HG03045 (cell line): Measurements from ENCODE around the gene PUDP.
"Not testable (repeated sequence)": the region's sequence is repeated elsewhere in the genome, so short reads cannot be mapped to it uniquely, and the experiment has no call there.

ENCODE experiments used
- ATAC-seq: cut with Tn5 transposase; IDR thresholded peaks from one replicate; pipeline ENCODE4 v1.9.1; 2021; ENCODE audit warnings: mild to moderate bottlenecking, moderate library complexity; ENCODE audit not compliant: unreplicated experiment

Gene PUDP

DNA sequence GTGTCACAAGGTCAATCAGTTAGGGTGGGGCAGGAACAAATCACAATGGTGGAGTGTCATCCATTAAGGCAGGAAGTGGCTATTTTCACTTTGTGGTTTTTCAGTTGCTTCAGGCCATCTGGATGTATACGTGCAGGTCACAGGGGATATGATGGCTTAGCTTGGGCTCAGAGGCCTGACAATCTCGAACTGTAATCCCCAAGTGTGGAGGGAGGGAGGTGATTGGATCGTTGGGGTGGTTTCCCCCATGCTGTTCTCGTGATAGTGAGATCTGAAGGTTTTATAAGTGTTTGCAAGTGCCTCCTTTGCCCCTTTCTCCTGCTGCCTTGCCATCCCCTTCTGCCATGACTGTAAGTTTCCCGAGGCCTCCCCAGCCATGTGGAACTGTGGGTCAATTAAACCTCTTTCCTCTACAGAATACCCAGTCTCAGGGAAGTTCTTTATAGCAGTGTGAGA, 37.1 kb downstream of the PUDP start:
- ATAC-seq, result peak; percentile 35

- peak; percentile 74 for ATAC-seq
These were observed 37.8 kb downstream of the PUDP start for GRCh38 chrX:7109838-7110793.

- ATAC-seq, result no peak
These were observed 38.9 kb downstream of the PUDP start for GRCh38 chrX:7109049-7109531.

DNA sequence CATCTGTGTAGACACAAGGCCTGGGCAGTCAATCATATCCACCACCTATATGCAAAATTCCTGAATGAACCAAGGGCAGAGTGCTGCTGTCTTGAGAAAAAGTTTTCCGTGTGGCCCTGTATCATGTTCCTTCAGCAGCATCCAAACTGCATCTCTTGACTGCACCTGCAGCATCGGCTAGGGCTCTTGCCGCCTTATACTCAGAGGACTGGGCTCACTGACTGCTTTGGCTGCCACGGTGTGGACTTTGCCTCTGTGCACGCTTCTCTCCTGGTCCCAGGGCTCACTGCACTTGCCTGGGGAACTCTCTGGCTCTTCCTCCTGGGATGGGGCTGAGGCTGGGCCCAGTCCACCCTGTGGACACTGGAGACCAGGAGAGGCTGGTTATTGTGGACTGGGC, 39.9 kb downstream of the PUDP start:
- ATAC-seq, result no peak

- no peak for ATAC-seq
These were observed 41.3 kb downstream of the PUDP start for GRCh38 chrX:7106649-7107048.

GRCh38 chrX:7102119-7102518, 45.8 kb downstream of the PUDP start:
- ATAC-seq, result no peak

- no peak for ATAC-seq
These were observed 47.9 kb downstream of the PUDP start for GRCh38 chrX:7100022-7100421.

- not testable (repeated sequence) for ATAC-seq
These were observed 52.3 kb downstream of the PUDP start for GRCh38 chrX:7095657-7096056.

- ATAC-seq, result no peak
These were observed 54.6 kb downstream of the PUDP start for GRCh38 chrX:7093305-7093704.

GRCh38 chrX:7092543-7092942, 55.4 kb downstream of the PUDP start:
- ATAC-seq, result no peak

DNA sequence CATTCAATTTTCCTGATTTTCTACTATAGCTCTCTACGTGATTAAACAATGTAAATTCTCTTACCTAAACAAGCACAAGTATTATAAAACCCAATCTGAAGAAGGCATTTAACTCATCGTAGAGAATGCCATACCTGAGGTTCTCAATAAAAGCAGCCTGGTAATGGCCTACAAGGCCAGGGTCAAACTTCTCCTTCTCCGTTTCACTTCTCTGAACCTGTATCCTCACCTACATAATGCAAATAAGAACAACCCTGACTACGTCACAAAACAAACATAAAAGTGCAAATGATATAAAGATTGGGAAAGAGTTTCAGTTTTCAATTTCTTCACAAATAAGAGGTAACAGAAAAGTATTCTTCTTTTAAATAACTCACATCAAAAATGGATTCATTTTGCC, 56.0 kb downstream of the PUDP start:
- ATAC-seq, result no peak

- no peak for ATAC-seq
These were observed 57.3 kb downstream of the PUDP start for GRCh38 chrX:7090641-7091040.

DNA sequence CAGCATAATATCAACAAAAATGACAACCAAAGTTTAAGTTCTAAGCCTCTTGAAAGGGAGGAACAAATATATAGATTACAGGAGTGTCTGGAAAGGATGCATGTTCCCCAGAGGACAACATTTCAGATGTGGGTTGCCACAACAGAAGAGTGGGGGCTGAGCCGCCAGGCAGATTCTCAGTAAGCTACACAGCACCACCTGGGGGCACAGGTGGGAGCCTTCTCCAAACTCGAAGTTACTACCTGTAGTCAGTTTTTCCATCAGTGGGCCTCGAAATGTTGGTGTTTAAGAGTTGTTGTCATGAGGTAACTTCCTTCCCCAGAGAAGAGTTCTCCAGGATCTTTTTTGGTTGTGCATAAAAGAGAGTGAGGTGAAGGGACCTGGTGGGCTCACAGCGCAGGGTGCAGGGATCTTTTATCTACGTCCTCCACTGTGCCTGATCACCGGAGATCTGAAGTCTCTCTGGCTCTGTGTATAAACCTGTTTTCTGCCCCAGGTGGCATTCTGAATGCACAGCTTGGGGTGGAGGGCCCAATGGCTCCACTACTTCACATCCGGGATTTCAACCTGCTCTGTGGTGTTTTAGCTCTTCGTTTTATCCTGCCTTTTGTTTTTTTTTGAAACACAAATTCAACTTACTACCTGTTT, 58.9 kb downstream of the PUDP start:
- ATAC-seq, result no peak

DNA sequence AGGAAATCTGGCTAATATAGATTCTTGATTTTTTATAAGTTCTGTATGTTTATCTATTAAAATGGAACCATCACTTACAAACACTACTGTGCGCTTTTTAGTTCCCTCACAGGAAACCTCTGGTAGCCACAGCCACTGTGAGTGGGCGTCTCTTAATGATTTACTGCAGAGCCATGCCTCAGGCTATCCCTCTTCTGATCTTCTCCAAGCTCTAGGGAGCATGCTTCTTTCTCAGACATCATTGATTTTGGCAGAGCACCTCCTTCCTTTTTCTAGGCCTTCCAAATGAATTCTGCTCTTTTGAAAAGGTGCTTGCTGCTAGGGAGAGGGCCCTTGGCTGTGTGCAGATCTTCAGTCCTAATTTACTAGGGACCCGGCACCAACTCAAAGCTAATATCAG, 61.6 kb downstream of the PUDP start:
- ATAC-seq, result no peak

DNA sequence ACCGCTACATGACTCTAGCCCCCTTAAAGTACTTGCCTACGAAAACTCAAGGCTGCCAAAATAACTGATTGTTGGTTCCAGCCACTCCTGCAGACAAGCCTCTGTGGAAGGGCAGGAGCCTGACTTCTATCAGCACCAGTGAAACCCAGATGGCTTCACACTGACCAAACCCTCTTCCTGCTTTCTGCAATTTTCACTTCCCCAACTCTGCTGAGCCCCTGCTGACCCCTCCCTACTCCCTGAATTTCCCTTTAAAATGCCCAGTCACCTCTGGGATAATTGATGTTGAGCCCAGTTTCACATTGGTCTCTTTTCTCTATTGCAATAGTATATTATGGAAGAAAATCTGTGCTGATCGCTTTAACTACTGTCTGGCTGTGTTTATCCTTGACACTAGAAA, 62.1 kb downstream of the PUDP start:
- no peak for ATAC-seq

- ATAC-seq, result no peak
These were observed 63.1 kb downstream of the PUDP start for GRCh38 chrX:7084841-7085240.

DNA sequence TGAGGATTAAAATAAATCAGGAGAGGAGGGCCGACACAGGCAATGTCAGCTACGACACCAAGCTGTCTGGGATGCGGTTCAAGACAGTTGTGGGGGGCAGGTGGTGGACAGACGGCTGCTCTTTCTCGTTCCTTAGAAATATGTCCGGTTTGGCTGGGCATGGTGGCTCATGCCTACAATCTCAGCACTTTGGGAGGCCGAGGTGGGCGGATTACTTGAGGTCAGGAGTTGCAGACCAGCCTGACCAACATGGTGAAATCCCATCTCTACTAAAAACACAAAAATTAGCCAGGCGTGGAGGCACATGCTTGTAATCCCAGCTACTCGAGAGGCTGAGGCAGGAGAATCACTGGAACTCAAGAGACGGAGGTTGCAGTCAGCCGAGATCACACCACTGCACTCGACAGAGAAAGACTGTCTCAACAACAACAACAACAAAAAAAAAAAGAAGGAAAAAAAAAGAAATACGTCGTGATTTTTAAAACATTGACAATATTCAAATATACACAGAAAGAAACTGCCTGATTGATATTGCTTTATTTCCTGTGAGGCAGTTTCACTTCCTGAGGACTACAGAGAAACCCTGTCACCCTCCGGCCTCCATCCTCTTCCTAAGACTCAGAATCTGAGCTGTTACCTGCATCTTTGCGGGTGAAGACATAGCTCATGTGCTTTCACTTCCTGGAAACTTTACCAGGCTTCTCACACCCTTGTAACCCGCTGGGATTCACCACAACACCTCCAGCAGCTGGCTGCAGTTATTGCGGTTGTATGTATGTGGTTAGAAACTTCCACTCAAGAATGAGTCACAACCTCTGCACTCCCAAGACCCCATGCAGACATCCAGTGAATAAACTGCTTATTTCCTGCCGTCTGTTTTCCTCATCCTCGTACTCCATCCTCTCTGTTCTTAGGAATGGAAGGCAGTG, 64.2 kb downstream of the PUDP start:
- peak; percentile 93 for ATAC-seq

DNA sequence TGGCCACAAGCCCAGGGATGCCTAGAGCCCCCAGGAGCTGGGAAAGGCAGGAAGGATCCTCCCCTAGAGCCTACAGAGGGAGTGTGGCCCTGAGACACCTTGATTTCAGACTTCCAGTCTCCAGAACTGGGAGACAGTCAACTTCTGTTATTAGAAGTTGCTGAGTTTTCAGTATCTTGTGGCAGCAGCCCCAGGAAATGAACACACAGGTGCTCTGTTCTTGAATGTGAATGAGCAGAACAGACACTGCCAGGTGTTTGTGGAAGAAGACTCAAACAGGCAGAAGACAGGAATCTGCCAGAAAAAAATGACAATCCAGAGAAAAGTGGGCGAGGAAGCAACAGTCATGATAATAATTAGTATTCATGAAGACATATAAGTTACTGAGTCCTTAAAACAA, 64.9 kb downstream of the PUDP start:
- no peak for ATAC-seq

- ATAC-seq, result no peak
These were observed 65.4 kb downstream of the PUDP start for GRCh38 chrX:7082556-7082955.

DNA sequence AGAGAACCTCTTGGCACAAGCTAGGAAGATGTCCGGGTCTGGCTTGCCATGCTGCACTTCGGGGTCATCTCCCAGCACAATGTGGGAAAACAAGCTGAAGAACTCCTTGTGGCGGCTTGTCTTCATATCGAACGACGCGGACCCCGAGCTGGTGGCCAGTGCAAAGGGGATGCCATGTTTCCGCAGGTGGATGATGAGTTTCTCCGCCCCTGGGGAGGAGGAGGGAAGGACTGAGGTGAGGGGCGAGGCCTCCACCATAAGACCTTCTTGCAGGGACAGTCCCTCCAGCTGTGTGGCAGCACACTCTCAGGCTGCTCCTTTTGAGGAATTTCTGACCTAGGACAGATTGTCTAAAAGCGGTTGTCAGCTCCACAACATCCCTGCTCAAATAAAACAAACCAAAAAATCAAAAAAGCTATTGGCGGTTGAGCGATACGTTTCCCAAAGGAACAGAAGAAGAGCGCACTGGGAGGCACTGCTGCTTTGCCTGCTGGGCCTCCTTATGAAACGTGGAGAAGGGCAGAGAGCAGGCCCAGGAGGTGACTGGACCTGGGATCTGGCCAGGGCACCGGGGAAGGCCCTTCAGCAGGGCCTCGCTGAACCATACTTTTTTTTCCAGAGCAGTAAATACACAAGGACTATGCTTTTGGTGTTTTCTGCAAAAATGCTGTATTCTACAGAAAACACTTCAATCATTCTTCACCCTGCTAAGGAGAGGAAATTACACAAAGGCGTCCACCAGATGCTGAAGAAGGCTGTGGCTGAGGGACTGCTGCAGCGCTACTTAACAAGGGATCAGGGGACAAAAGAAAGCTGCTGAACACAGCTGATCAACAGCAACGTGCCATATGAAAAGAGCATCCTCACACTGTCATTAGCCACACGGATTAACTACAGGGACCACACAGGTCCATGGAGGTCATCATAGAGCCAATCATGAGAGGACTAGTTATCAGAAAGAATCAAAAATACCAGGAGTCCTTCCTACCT, 70.4 kb downstream of the PUDP start:
- no peak for ATAC-seq
